Upper lobe of left lung (tissue), 4 donors: ENCODE data around the gene AGRN.

ENCODE experiments used
- EP300 ChIP-seq, 4 donors: sonication (generic); formaldehyde crosslinking; IDR thresholded peaks; one replicate each; pipeline ENCODE4 v1.5.1; 2017; ENCODE audit warnings: antibody characterized with exemption in 4 of 4, control low read depth in 2 of 4
- POLR2A ChIP-seq, 4 donors: fragments of 450-650 bp; IDR thresholded peaks; one replicate each; pipeline ENCODE4 v1.5.1; 2016 to 2017; ENCODE audit warnings: antibody characterized with exemption in 4 of 4, mild to moderate bottlenecking in 2 of 4
- POLR2AphosphoS5 ChIP-seq, 2 donors: sonication (generic); formaldehyde crosslinking; IDR thresholded peaks; one replicate each; pipeline ENCODE4 v1.5.1; 2017; ENCODE audit warnings: antibody characterized with exemption in 2 of 2
- TF ChIP-seq, protein P1 (sequence below), 6 experiments: fragments of 450-650 bp in 4 of 6; fragments of 200-600 bp in 2 of 6; sonication (generic) in 2 of 6; IDR thresholded peaks; one replicate each; pipeline ENCODE4 v1.5.1; 2016 to 2019; ENCODE audit warnings: antibody characterized with exemption in 6 of 6

GRCh38 chr1:996851-997712 lies 22.8 kb upstream of the AGRN start:
- TF ChIP-seq POLR2A (IDR thresholded peaks at IDR 0.05) (no peak), EP300 (IDR thresholded peaks at IDR 0.05) (no peak), POLR2AphosphoS5 (IDR thresholded peaks at IDR 0.05) (no peak)
- TF ChIP-seq, protein P1, sequence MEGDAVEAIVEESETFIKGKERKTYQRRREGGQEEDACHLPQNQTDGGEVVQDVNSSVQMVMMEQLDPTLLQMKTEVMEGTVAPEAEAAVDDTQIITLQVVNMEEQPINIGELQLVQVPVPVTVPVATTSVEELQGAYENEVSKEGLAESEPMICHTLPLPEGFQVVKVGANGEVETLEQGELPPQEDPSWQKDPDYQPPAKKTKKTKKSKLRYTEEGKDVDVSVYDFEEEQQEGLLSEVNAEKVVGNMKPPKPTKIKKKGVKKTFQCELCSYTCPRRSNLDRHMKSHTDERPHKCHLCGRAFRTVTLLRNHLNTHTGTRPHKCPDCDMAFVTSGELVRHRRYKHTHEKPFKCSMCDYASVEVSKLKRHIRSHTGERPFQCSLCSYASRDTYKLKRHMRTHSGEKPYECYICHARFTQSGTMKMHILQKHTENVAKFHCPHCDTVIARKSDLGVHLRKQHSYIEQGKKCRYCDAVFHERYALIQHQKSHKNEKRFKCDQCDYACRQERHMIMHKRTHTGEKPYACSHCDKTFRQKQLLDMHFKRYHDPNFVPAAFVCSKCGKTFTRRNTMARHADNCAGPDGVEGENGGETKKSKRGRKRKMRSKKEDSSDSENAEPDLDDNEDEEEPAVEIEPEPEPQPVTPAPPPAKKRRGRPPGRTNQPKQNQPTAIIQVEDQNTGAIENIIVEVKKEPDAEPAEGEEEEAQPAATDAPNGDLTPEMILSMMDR (IDR thresholded peaks at IDR 0.05): no peak
